GM19397 (cell line): Measurements from ENCODE around the gene SLC35B1.
A peak's percentile ranks its signal among the peaks of the same experiment; 100 is the strongest.

ENCODE experiments used
- ATAC-seq: cut with Tn5 transposase; IDR thresholded peaks from one replicate; pipeline ENCODE4 v1.9.1; 2021; ENCODE audit warnings: mild to moderate bottlenecking, moderate library complexity; ENCODE audit not compliant: unreplicated experiment

The SLC35B1 gene

DNA sequence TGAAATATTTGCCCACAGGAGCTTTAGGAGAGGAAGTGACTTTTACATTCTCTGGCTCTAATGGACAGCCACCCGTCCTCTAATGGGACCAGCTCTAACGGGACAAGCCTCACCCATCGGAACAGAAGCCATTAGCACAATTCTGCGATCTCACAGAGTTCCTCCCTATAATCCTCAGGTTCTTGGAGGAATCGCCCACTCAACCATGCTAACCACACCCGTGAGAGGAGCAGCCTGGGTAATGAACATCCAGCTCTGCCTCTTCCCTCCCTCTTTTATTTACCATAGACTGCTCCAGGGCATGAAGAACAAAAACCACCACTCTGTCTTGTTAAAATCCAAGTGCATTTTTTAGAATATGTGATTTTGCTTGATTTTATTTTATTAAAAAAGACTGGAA is 6.8 kb downstream of the SLC35B1 start:
- ATAC-seq = no peak

DNA sequence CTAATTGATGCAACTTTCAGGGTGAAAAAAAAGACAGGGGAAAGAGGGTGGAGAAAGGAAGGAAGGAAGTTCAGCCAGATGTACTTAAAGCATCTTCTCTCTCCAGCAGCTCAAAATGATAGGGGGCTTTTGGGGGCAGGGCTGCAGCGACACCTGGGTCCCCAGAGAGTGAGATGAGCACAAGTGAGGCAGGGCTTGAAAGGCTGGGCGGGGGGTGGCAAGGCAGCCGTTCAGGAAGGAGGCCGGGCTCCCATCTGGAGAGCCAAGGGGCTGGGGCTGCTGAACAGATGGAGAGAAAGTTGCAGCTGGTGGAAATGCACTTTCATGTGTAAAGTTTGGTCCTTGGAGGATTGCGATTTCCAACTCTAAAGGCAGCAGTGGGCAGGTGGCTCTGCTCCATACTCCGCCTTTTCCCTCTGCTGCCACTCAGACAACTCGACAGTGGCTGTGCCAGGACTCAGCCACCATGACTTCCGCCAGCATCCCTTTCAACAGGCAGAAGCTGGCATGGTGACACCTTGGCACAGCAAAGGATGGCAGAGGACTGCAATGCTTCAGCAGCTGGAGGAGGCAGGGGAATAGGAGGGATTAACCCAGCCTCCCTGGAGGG is 7.7 kb downstream of the SLC35B1 start:
- ATAC-seq = no peak

DNA sequence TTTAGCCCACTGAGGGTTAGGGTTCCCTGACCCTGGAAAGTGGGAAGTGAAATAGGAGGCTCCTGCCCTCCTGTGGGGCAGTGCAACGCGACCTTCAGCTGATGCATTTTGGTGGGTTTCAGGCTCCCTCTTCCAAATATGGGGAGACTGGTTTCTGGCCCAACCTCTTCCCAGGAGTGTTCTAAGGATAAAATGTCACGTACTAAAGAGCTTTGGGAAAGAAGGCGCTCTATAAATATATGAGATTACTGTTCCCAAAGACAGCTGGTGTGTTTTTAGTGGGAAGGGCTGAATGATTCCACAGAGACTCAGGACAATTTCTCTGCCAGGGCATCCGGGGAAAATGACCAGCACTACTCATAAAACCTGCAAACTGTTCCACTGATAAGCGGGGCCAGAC is 9.8 kb downstream of the SLC35B1 start:
- ATAC-seq = no peak

DNA sequence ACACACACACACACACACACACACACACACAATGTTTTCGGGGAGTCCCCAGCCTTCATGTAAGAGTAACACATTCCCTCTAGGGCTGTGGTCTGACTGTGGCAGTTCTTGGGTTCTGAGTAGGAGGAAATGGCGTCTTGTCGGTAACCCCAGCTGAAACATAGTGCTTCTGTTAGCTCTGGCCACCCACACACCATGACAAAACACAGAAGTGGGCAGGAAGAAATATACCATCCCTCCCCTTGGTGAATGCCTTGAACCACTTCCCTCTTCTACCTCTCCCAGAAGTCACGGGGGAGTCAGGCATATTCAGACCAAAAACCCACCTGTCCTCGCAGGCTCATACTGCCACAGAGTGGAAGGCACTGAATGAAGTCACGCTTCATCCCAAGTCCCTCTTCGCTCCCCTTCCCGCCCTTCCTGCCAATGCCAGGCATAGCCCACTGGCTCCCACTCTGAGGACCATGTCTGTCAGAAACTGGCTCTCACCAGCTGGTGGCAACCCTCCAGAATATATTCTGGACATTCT is 11.5 kb downstream of the SLC35B1 start:
- ATAC-seq = no peak

DNA sequence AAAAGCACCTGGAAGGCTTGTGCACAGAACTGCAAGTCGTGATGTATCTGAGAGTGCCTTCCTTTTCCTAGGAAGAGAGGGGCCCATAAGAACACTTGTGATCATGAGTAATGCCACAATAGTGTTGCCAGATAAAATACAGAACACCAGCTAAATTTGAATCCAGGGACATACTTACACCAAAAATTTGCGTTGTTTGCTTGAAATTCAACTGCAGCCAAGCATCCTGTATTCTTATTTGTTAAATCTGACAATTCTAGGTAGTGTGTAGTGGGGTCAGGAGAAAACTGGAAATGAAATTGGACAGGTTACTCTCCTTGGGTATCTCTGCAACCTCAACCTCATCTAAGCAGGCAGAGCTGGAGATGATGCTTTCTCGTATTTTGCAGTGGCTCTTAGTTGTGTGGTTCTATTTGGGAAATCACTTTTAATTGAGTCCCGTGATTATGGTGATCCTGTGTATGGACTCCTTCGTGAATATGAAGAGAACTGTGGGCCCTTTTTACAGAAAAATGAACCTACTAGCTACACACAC is 12.0 kb downstream of the SLC35B1 start:
- ATAC-seq = no peak

DNA sequence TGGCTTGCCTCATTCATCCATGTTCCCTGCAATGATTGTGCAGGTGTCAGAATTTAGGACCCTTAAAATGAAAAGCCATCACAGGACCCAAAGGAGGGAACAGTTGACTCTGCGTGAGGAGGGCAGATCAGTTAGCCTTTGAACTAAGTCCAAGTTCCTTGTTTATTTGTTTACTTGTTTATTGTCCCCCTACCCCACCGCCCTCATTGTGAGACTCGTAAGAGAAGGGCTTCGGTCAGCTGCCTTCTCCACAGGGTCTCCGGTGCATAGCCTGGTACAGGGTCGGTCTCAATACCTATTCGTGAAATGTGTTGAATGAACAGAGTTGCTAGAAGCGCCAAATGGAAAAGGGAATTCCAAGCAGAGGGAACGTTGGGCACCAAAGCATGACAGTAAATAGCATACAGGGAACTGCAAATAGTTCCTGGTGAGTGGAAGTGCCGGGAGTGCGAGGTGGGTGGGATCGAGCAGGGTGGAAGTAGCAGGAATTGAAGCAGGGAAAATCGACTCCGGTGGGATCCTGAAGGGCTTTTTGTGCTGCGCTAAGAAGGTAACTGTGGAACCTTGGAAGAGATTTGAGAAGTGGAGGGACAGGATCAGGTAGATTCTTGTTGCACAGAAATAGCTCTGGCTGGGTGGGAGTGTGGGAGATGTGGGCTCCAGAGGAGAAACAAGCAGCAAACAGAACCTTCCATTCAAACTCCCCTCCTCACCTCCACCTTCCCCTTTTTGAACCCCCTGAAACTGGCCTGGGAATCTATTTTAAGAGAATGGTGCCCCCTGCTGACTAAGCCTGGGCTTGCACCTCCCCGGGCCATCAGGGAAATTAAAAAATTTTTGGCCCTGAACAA is 12.7 kb downstream of the SLC35B1 start:
- ATAC-seq = no peak

DNA sequence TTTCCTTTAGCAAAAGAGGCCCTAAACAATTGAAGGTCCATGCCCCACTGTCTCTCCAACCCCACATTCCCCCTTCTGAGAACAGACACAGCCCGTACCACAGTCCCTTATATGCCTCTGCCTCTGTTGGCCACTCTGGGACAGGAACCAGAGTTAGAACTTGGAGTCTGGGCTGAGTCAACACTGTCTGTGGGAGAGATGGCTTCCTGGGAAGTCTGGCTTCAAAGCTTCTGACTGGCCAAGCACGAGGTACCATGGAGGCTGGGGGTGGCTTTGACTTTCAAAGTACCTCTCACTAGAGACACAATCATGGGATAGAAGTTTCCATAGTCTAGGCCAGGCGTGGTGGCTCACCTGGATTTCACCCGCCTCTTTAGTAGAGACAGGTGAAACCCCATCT is 15.0 kb downstream of the SLC35B1 start:
- ATAC-seq = no peak

DNA sequence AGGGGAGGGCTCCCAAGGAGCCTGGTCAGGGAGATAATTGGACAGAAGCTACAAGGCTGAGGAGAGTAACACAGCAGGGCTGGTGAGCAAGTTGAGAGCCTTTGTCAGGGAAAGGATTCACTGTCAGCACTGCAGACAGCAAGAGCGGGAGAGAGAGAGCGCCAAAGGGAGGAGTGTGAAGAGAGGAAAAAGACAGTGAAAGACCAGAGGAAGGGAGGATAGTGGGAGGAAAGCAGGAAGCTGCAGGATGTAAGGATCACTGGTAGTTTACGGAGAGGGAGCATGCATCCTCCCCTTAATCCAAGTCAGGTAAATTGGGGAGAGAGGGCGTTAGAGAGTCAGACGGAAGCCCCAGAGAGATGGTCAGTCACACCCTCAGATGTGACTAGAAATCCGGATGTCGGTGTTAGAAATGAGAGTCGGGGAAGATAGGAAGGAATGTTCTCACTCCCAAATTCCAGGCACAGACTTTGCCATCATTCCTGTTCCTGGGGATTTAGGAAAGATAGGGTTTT is 16.0 kb downstream of the SLC35B1 start:
- no peak for ATAC-seq

DNA sequence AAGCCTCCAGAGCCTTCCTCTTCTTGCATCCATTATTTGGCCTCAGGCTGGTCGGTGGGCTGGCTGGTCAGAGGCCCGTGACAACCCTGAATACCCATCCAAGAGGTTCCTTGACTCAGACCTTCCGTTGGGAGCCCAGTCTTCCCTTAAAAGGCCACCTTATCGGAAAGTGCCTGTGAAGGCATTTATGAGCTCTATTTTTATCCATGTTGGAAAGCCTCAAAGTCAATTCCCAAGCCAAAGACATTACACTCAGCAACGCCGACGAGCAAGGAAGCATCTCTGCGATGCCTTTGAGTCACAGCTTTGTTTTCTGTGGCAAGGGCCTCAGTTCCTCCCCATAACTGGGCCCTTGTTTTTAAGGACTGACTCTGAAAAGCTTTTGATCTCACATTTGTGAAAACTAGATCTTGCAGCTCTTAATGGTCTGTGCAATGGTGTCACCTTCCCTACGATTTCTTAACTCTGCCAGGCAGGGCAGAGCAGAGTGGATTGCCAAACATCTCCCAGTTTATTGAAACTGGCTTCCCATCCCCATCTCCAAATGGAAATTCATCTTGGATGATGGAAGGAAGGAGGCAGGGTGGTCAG is 16.6 kb downstream of the SLC35B1 start:
- no peak for ATAC-seq

DNA sequence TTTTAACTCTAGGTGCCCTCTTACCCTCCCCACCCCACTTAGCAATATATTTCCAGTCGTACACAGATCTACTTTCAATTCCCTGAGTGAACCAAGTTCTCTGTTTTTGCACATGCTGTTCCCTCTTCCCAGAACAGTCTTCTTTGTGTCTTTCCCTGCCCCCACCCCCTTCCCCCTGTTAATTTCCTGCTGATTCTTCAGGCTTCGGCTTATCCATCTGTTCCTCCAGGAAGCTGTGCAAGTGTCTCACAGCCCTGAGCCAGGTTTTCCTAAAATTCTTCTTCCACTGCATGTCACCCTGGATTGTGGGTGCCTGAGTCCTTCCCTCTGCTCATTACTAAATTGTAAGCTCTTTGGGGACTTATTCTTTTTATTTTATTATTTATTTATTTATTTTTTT is 17.5 kb downstream of the SLC35B1 start:
- ATAC-seq = no peak

DNA sequence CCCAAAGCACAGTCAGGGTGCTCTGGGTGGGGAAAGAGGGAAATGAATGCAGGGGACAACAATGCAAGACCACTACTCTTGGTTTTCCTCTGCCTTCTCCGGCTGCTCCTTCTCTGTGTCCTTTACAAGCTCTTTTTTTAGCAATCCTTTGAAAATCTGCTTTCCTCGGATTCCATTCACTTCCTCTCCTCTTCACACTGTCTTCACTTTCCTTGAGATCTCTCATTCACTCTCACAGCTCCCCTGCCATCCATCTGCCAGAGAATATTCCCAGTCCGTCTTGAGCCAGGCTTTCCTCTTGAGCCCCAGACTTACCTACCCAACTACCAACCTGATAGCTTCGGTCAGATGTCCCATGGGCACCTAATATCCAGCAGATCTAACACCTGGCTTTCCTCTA is 18.9 kb downstream of the SLC35B1 start:
- no peak for ATAC-seq

DNA sequence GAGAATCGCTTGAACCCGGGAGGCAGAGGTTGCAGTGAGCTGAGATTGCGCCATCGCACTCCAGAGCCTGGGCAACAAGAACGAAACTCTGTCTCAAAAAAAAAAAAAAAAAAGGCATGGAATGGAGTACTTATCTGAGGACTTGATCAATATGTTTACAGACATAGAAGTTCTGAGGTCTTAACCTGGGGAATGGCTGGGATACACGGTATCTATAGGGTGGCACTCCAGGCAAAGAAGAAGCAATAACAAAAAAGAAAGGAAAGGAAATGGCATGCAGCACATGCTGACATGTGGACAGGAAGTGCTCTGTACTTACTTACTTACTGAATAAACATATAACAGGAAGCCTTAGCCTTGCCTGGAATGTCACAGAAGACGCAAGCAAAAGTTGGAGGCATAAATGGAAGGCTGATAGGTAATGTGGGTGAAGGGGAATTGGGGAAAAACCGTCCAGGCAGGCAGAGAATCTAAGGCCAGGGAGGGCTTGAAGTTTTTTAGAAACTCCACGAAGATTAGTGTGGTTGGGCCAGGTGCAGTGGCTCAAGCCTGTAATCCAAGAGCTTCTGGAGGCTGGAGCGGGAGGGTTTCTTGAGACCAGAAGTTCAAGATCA is 19.8 kb downstream of the SLC35B1 start:
- ATAC-seq = no peak

DNA sequence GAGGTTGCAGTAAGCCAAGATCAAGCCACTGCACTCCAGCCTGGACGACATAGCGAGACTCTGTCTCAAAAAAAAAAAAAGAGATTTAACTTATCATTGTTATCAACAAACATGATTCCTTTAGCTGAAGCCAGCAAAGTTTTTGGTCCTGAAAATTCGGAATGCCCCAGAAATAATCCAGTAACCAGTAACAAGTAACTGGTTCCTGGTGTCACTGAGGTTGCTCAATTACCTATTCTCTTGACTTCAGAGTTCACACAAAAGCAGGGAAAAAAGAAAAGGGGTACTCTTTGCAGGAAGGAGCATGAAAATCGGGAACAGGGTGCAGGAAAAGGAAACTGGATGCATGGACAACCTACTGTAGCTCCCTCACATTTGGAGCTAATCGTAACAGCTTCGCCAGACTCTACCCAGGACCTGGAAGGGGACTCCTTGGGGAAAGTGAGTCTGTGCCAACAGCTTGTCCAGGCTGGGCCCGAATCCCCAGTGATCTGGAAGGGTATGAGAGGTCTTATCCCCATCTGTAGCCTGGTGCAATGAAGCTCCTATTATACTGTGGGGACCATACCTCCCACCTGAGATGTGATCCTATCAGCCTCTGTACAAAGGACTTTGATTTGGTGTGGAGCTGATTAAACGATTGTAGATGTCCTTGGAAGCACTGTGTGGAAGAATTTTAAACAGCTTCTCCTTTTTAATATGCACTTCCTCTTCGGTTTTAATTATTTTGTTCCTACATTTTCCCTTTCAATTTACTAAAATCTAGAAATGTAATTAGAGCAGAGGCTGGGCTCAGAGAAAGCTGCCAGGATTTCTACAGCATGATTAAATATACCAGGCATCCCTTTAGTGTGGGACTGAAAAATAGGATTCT is 26.4 kb downstream of the SLC35B1 start:
- ATAC-seq = no peak

DNA sequence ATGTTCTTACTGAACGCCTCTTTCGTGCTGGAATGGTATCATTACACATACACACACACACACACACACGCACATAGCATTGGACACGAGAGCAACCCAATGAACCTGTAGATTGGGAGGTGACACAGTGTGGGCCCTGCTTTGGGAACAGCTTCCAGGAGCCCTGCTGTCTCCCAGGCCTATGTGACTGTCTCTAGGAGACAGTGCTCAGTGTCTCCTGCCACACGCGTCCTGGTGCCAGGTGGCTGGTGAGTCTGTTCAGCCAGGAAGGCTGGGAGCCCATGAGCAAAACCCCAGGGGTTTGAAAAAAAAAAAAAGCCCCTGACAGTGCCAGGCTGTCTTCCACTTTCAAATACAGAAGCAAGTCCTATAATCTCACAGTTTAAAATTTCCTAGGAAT is 27.4 kb downstream of the SLC35B1 start:
- no peak for ATAC-seq

DNA sequence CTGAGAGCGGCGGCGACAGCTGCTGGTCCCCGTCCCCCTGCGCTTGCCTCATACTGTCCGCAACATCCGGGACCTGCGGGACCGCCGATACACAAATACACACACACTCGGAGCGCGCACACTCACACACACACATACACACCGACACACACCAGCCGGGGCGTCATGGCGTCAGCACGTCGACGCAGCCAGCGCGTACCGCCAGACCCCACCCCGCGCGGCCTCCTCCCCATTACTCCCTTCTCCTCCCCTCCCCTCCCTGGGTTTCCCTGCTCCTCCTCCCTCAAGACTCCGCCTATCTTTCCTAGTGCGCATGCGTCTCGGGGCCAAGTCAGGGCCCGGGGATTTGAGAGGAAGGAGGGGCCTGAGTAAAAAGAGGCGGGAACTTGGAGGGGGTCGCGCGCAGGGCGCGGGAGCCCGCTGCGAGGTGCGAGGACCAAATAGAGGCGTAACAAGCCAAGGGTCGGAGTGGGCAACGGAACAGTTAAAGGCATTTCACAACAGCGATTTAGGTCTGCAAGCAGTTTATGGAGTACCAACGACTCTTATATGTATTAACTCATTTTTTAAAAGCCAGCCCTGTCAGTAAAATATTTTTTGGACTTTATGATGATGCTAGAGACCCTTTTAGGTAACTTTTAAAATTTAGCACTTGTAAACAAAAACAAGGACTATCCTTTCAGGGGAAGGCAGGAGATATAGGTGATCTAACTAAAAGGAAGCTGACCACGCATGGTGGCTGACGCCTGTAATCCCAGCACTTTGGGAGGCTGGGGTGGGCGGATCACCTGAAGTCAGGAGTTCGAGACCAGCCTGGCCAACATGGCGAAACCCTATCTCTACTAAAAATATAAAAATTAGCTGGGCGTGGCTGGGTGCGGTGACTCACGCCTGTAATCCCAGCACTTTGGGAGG is 29.6 kb downstream of the SLC35B1 start, which contains the start of gene SPOP:
Gene SPOP (minus strand): TSS at position 165 of the 915 bp plus-strand sequence. CDS start 55,287 bp downstream, outside the sequence.
- ATAC-seq = peak; percentile 86

DNA sequence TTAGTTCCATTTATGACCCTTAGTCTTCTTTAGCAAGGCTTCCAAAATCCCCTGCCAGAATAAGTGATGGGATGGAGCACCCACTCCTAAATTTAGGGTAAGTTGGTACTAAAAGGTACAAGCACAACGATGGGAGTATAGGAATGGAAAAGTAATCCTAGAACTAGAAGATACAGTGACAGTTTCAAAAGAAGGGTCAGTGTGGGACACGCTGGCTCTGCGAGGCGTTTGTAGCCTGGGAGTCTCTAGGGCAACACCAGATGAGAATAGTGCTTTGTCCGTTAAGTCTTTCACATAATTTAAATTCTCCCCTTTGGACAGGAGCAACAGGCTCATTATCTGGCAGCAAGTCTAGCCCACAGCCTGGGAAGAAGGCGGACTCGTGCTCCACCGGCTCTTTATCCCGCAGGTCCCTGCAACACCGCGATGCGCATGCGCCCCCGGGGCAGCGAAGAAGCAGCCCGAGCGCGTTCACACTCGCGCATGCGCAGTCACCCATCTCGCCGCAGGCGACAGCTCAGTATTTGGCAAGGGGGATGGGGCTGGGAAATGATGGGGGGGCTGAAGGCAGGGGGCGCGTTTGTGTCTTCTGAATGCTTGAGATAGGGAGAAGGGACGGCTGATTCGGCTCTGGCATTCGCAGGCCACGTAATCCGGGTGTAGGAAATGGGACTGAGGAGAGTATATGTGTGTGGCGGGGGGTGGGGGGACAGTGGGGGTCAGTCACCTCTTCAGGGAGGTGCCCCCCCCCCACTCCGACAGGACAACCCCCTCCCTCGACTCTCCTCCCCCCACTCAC is 30.4 kb downstream of the SLC35B1 start:
- ATAC-seq = peak; percentile 57

DNA sequence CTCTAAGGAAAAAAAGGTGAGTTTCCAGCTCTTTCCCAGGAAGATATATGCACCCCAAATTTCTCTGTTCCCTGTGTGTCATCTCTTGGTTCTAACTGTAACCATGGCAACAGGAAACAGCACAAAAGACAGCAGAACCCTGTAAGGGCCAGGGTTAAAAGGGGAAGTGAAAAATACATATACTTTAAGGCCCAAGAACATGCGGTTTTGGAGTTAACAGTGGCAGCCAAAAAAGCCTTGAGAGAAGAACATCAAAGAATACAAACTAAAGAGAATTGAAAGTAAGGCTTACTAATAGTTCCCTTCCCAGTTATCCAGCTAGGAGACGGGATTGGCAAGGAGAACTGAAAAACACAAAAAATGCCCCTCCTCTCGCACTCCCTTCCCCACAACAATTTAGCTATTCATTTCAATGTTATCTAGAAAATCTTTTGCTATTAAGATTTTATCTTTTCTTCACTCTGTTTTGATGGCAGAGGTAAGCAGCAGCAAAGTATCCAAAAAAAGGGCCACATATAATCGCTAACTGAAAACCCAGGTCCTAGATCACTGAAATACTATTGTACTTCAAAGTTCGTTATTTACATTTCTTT is 31.4 kb downstream of the SLC35B1 start:
- ATAC-seq = peak; percentile 41

DNA sequence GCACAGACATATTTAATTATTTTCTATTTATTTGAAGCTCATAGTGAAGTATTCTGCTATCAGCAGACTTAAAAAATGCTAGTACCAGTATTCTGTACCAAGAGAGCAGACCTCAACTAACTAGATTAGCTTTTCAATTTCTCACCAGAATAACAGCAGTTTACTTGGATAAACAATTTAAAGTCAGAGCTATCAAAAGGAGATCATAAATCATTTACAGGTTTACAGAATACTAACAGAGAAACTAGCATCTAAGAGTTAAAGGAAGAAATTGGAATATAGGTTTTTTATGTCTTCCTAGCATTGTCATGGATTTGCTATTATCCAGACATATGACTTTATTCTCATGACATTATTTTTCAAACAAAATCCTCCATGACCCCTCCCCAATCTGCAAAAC is 33.3 kb downstream of the SLC35B1 start:
- ATAC-seq = no peak
